Skin epidermis (tissue), 12 donors: ENCODE data around the gene CTNND2.

Experiments
- H3K27ac ChIP-seq, 21 experiments: fragments of 200-600 bp; sonication (generic) in 11 of 21; one replicate each; pipeline ENCODE4 v1.5.0; 2020; ENCODE audit warnings: mild to moderate bottlenecking in 3 of 21, inconsistent platforms in 2 of 21, moderate library complexity in 2 of 21
- H3K4me3 ChIP-seq, 7 experiments: fragments of 200-600 bp; sonication (generic) in 2 of 7; one replicate each; pipeline ENCODE4 v1.5.0; 2020; ENCODE audit warnings: inconsistent platforms in 2 of 7, mild to moderate bottlenecking in 2 of 7, moderate library complexity in 1 of 7

Gene CTNND2

GRCh38 chr5:11790201-11790600, 114.0 kb downstream of the CTNND2 start:
- no peak overlapping the region for H3K4me3 ChIP-seq
- H3K27ac ChIP-seq: no peak overlapping the region

GRCh38 chr5:11785771-11786352, 118.4 kb downstream of the CTNND2 start:
- no peak overlapping the region for H3K4me3 ChIP-seq
- H3K27ac ChIP-seq: no peak overlapping the region

- Histone ChIP-seq H3K27ac (no peak overlapping the region), H3K4me3 (no peak overlapping the region)
Measured at GRCh38 chr5:11780641-11781345, 123.5 kb downstream of the CTNND2 start.

- no peak overlapping the region for H3K4me3 ChIP-seq
- H3K27ac ChIP-seq: no peak overlapping the region
Measured at GRCh38 chr5:11777096-11777495, 127.2 kb downstream of the CTNND2 start.

GRCh38 chr5:11770310-11770709, 133.9 kb downstream of the CTNND2 start:
- Histone ChIP-seq H3K27ac (no peak overlapping the region), H3K4me3 (no peak overlapping the region)

- Histone ChIP-seq H3K27ac (no peak overlapping the region), H3K4me3 (no peak overlapping the region)
Measured at GRCh38 chr5:11760934-11761603, 143.2 kb downstream of the CTNND2 start.

GRCh38 chr5:11758321-11758720, 145.9 kb downstream of the CTNND2 start:
- Histone ChIP-seq H3K4me3 (no peak overlapping the region), H3K27ac (no peak overlapping the region)

- H3K4me3 ChIP-seq: no peak overlapping the region
- no peak overlapping the region for H3K27ac ChIP-seq
Measured at GRCh38 chr5:11757661-11758060, 146.6 kb downstream of the CTNND2 start.

- H3K4me3 ChIP-seq: no peak overlapping the region
- H3K27ac ChIP-seq: no peak overlapping the region
Measured at GRCh38 chr5:11737010-11737409, 167.2 kb downstream of the CTNND2 start.

GRCh38 chr5:11734369-11734768, 169.9 kb downstream of the CTNND2 start:
- Histone ChIP-seq H3K4me3 (no peak overlapping the region), H3K27ac (no peak overlapping the region)

GRCh38 chr5:11733840-11734192, 170.4 kb downstream of the CTNND2 start:
- H3K27ac ChIP-seq: no peak overlapping the region
- no peak overlapping the region for H3K4me3 ChIP-seq

GRCh38 chr5:11733185-11733839, 170.9 kb downstream of the CTNND2 start:
- no peak overlapping the region for H3K27ac ChIP-seq

GRCh38 chr5:11724940-11725339, 179.3 kb downstream of the CTNND2 start:
- H3K4me3 ChIP-seq: no peak overlapping the region
- no peak overlapping the region for H3K27ac ChIP-seq

More at GRCh38 chr5:11733185-11733839, 170.9 kb downstream of the CTNND2 start:
- H3K4me3 ChIP-seq: no peak overlapping the region

- Histone ChIP-seq H3K4me3 (no peak overlapping the region), H3K27ac (no peak overlapping the region)
Measured at GRCh38 chr5:11719888-11720481, 184.3 kb downstream of the CTNND2 start.

GRCh38 chr5:11715461-11716196, 188.6 kb downstream of the CTNND2 start:
- no peak overlapping the region for H3K27ac ChIP-seq
- H3K4me3 ChIP-seq: no peak overlapping the region

GRCh38 chr5:11711932-11712331, 192.3 kb downstream of the CTNND2 start:
- Histone ChIP-seq H3K27ac (no peak overlapping the region), H3K4me3 (no peak overlapping the region)

GRCh38 chr5:11709021-11709420, 195.2 kb downstream of the CTNND2 start:
- H3K4me3 ChIP-seq: no peak overlapping the region
- no peak overlapping the region for H3K27ac ChIP-seq

- no peak overlapping the region for H3K27ac ChIP-seq
- H3K4me3 ChIP-seq: no peak overlapping the region
Measured at GRCh38 chr5:11704916-11705315, 199.3 kb downstream of the CTNND2 start.

GRCh38 chr5:11700391-11700790, 203.9 kb downstream of the CTNND2 start:
- H3K27ac ChIP-seq: no peak overlapping the region
- H3K4me3 ChIP-seq: no peak overlapping the region

- H3K4me3 ChIP-seq: no peak overlapping the region
- H3K27ac ChIP-seq: no peak overlapping the region
Measured at GRCh38 chr5:11692636-11693035, 211.6 kb downstream of the CTNND2 start.
